Testis (tissue), 2 donors: Measurements from ENCODE around the gene RASAL3.

Experiments used
- POLR2A ChIP-seq: fragments of 450-650 bp; IDR thresholded peaks from one replicate; pipeline ENCODE4 v1.6.1; 2017; ENCODE audit warnings: antibody characterized with exemption, mild to moderate bottlenecking, moderate library complexity
- TF ChIP-seq, protein P1 (sequence below), 3 experiments: fragments of 450-650 bp in 2 of 3; fragments of 200-600 bp in 1 of 3; sonication (generic) in 1 of 3; IDR thresholded peaks; one replicate each; pipeline ENCODE4 v1.5.1; 2016 to 2019; ENCODE audit warnings: antibody characterized with exemption in 3 of 3, mild to moderate bottlenecking in 2 of 3, moderate library complexity in 1 of 3

DNA sequence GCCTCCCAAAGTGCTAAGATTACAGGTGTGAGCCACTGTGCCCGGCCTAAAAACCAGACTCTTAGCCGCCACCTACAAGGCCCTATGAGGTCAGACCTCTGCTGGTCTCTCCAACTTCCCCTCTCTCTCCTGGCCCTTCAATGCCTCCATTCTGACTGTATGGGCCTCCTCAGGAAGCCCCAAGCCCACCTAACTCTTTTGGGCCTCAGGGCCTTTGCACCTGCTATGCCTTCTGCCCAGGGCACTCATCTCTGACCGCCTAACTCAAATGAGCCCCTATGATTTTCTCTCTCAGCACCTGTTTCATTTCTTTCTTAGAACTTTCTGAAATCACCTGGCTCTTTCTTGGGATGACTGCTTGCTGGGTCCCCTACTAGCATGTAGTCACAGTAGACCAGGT, 21.0 kb downstream of the RASAL3 start:
- TF ChIP-seq, protein P1, sequence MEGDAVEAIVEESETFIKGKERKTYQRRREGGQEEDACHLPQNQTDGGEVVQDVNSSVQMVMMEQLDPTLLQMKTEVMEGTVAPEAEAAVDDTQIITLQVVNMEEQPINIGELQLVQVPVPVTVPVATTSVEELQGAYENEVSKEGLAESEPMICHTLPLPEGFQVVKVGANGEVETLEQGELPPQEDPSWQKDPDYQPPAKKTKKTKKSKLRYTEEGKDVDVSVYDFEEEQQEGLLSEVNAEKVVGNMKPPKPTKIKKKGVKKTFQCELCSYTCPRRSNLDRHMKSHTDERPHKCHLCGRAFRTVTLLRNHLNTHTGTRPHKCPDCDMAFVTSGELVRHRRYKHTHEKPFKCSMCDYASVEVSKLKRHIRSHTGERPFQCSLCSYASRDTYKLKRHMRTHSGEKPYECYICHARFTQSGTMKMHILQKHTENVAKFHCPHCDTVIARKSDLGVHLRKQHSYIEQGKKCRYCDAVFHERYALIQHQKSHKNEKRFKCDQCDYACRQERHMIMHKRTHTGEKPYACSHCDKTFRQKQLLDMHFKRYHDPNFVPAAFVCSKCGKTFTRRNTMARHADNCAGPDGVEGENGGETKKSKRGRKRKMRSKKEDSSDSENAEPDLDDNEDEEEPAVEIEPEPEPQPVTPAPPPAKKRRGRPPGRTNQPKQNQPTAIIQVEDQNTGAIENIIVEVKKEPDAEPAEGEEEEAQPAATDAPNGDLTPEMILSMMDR (IDR thresholded peaks at IDR 0.05) = no peak
- TF ChIP-seq POLR2A = no peak
